ENCODE results near the gene EIF3K.
A peak's percentile ranks its signal among the peaks of the same experiment; 100 is the strongest.

EIF3K gene

DNA sequence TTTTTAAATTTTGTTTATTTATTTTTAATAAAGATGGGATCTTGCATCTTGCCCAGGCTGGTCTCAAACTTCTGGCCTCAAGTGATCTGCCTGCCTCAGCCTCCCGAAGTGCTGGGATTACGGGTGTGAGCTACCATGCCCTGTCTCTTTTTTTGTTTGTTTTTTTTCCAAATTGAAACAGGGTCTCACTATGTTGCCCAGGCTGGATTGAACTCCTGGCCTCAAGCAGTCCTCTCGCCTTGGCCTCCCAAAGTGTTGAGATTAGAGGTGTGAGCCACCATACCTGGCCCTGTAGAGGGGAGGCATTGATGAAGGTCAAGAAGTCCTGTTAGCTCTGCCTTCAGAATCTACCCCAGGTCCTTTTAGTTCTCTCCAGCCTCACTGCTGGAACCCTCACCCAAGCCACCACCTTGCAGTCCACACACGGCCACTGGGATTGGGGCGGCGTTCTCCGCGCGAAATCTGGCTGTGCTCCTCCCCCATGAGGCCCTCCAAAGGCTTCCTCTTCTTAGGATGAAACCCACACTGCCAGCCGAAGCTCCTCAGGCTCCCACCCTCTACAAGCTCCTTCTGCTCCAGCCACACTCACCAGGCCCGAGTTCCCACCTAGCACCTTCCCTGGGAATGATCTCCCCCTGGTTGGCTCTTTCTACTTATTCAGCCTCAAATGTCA, 63.3 kb downstream of the EIF3K start:
- Histone ChIP-seq H3K36me3 (ENCODE audit: control insufficient read depth, insufficient read depth, low read length) (peaks cover 27% of the 10 kb centered on the region), H3K9me3 (ENCODE audit: control insufficient read depth, insufficient read depth, low read depth, low read length) (no peaks in the 10 kb centered on the region), H3K4me1 (ENCODE audit: control insufficient read depth, insufficient read depth, low read length) (peaks cover 53% of the 10 kb centered on the region), H3K9ac (ENCODE audit: low read length) (peak overlapping the region; percentile 91), H3K4me3 (ENCODE audit: low read depth, low read length) (no peak overlapping the region), H3K27me3 (ENCODE audit: control insufficient read depth, insufficient read depth, low read length) (no peaks in the 10 kb centered on the region), H3K27ac (ENCODE audit: low read depth, low read length) (peak overlapping the region; percentile 98)

DNA sequence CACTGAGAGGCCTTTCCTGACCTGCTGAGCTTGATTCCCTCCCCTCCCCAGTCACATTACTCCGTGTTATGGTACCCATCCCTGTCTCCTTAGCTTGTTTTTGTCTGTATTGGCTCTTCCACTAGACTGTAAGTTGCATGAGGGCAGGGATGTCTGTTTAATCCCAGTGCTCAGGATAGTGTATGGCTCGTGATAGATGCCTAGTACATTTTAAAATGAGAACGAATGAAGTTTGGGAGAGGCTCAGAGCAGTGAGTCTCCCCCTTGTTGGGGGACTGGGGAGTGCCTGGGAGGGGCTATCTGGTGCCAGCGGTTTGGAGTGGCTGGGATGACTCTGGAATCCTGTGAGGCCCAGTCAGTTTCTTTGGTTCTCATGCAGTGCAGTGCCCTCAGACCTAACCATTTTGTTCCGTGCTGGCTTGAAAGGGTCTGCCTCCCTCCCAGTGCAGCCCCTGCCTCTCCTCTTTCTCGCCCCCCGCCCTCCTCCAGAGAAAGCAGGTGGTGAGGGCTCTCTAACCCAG, 63.9 kb downstream of the EIF3K start:
- H3K9ac ChIP-seq (ENCODE audit: low read length) = peak overlapping the region; percentile 91
- H3K27ac ChIP-seq (ENCODE audit: low read depth, low read length) = peak overlapping the region; percentile 98

DNA sequence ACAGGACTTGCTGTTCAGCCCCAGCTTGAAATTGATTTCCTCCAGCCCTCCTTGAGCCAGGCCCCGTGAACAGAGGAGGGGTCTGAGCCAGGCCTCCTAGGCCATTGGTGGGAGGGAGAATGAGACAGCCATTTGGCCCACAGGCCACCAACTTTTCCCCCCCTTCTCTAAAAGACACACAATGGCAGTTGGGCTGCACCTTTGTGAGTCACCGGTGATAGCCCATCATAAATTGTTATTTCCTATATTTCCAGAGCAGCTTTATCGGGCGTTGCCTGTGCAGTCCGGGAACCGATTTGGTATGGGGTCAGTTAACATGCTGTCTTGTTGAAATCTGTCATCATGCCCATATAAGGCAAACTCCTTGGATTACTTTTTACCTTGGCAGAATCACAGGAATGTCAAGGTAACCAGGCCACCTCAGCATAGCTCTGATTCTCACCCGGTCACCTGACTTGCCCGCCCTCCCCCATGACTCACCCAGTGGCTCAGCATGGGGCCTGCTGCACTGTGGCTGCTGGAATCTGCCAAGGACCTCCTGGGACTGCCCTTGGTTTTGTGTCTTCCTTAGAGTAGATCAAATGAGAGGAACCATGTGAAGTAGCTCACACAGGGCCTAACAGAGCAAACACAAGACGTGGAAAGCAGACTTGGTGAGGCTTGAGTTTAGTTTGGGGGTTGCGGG, 64.5 kb downstream of the EIF3K start:
- no peak overlapping the region; the same call in 1 of the 2 replicates for H3K4me3 ChIP-seq (ENCODE audit: low read depth, low read length)
- peaks cover 49% of the 10 kb centered on the region for H3K4me1 ChIP-seq (ENCODE audit: control insufficient read depth, insufficient read depth, low read length)
- H3K9ac ChIP-seq (ENCODE audit: low read length) = peak overlapping the region; percentile 91
- H3K27ac ChIP-seq (ENCODE audit: low read depth, low read length) = peak overlapping the region; percentile 98
- peaks cover 19% of the 10 kb centered on the region for H3K36me3 ChIP-seq (ENCODE audit: control insufficient read depth, insufficient read depth, low read length)
- no peaks in the 10 kb centered on the region for H3K27me3 ChIP-seq (ENCODE audit: control insufficient read depth, insufficient read depth, low read length)
- H3K9me3 ChIP-seq (ENCODE audit: control insufficient read depth, insufficient read depth, low read depth, low read length) = no peaks in the 10 kb centered on the region

More for the DNA sequence above, 63.9 kb downstream of the EIF3K start:
- Histone ChIP-seq H3K4me3 (ENCODE audit: low read depth, low read length) (no peak overlapping the region; the same call in 1 of the 2 replicates), H3K36me3 (ENCODE audit: control insufficient read depth, insufficient read depth, low read length) (peaks cover 24% of the 10 kb centered on the region), H3K4me1 (ENCODE audit: control insufficient read depth, insufficient read depth, low read length) (peaks cover 53% of the 10 kb centered on the region), H3K9me3 (ENCODE audit: control insufficient read depth, insufficient read depth, low read depth, low read length) (no peaks in the 10 kb centered on the region), H3K27me3 (ENCODE audit: control insufficient read depth, insufficient read depth, low read length) (no peaks in the 10 kb centered on the region)

DNA sequence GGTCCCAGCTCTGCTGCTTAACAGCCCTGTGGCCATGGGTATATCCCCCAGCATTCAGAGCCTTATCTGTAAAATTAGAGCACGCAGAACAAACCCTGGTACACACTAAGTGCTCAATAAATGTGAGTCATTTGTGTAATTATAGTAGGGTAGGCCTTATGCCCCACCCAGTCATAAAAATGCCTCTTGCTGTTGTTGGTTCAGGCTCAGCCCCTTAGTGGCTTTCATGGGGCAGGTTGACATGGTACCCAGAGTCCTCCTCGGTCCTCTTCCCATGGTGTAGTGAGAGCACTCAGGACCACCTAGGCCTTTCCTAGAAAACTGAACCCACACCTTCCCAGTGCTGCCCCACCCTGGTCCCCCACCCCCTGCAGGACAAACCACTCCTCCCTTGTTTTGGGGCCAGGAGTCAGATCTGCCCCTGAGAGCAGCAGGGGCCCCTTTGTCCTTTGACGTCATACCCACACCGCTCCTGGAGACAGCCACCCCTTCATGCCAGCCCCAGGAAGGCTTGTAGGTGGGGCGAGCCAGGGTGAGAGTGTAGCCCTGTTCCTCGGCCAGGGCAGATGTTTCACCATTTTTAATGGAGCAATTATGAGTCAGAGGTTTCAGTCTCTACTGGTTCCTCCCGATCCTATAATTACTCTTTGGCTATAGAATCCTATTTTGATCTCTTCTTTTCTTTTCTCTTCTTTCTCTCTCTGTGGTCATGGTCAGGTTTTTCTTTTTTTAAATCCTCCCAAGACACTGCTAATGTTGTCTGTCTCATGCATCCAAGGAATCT, 65.3 kb downstream of the EIF3K start:
- H3K4me1 ChIP-seq (ENCODE audit: control insufficient read depth, insufficient read depth, low read length) = peaks cover 52% of the 10 kb centered on the region
- no peaks in the 10 kb centered on the region for H3K9me3 ChIP-seq (ENCODE audit: control insufficient read depth, insufficient read depth, low read depth, low read length)
- H3K4me3 ChIP-seq (ENCODE audit: low read depth, low read length) = no peak overlapping the region
- peak overlapping the region; percentile 91 for H3K9ac ChIP-seq (ENCODE audit: low read length)
- H3K36me3 ChIP-seq (ENCODE audit: control insufficient read depth, insufficient read depth, low read length) = peaks cover 15% of the 10 kb centered on the region
- H3K27me3 ChIP-seq (ENCODE audit: control insufficient read depth, insufficient read depth, low read length) = no peaks in the 10 kb centered on the region
- peak overlapping the region; percentile 98 for H3K27ac ChIP-seq (ENCODE audit: low read depth, low read length)

DNA sequence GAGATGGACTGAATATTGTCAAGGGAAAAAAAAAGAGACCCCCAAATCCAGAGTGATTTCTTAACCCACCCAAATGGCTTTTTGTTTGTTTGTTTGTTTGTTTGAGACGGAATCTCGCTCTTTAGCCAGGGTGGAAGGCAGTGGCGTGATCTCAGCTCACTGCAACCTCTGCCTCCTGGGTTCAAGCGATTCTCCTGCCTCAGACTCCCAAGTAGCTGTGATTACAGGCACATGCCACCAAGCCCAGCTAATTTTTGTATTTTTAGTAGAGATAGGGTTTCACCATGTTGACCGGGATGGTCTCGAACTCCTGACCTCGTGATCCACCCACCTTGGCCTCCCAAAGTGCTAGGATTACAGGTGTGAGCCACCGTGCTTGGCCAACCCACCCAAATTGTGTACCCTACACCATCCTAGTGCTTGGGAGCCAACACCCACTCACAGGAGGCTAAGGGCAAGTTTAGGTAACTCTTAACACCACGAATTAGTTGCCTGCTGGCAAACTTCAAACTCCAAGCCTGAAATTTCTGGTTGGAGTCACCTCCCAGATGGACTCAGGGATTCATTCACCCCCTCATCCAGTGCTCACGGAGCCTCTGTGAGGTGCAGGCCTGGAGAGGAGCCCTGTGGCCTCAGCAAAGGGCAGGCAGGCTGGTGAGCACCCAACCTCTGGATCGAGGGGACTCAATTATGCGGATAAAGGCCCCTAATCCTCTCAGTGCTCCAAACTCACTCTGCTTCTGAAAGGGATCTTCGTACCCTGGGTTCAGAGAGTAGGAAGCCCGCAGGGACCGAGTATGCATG, 66.1 kb downstream of the EIF3K start:
- Histone ChIP-seq H3K9me3 (ENCODE audit: control insufficient read depth, insufficient read depth, low read depth, low read length) (no peaks in the 10 kb centered on the region), H3K36me3 (ENCODE audit: control insufficient read depth, insufficient read depth, low read length) (peaks cover 11% of the 10 kb centered on the region; the same call in 1 of the 2 replicates), H3K27me3 (ENCODE audit: control insufficient read depth, insufficient read depth, low read length) (no peaks in the 10 kb centered on the region), H3K27ac (ENCODE audit: low read depth, low read length) (peak overlapping the region; percentile 98), H3K4me1 (ENCODE audit: control insufficient read depth, insufficient read depth, low read length) (peaks cover 60% of the 10 kb centered on the region), H3K9ac (ENCODE audit: low read length) (peak overlapping the region; percentile 91), H3K4me3 (ENCODE audit: low read depth, low read length) (no peak overlapping the region)

DNA sequence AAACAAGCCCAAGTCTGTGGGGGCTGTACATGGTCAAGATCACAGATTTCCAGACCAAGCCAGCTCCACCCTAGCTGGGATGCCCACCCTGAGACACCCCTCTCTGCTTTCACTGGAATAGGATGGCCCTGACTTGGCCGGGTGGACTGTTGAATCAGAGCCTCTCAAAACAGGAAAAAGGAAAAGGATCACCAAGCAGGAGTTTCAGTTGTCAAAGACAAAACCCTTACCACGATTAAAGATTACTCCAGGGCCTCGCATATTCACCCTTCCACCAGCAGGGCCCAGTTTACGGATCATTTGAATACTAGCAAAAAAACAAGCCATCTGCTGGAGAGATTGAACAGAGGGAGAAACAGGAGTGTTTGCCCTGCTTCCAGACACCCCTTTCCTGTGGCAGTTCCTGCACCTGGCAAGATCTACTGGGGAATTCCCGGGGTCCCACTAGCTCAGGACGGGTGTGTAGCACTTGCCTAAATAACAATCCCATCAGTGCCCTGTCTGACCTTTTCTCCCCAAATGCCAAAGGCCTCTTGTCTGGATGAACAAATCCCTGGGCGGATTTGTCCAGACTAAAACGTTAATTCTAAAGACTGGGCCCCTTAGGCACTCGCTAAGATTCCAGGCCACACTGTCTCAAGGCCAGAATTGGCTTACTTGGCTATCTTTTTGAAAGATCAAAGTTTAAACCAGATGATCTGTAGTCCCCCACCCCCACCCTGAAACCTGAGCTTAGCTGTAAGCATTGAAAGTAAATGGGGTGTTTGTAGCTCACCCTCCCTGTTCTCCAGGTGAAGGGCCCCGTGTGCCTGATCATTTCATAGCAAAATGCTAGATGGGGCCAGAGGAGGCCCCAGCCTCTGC, 66.9 kb downstream of the EIF3K start:
- H3K4me1 ChIP-seq (ENCODE audit: control insufficient read depth, insufficient read depth, low read length) = peaks cover 68% of the 10 kb centered on the region
- peak overlapping the region; percentile 98 for H3K27ac ChIP-seq (ENCODE audit: low read depth, low read length)
- H3K9me3 ChIP-seq (ENCODE audit: control insufficient read depth, insufficient read depth, low read depth, low read length) = no peaks in the 10 kb centered on the region
- H3K27me3 ChIP-seq (ENCODE audit: control insufficient read depth, insufficient read depth, low read length) = no peaks in the 10 kb centered on the region
- H3K4me3 ChIP-seq (ENCODE audit: low read depth, low read length) = peak overlapping the region; percentile 7; the same call in 1 of the 2 replicates
- H3K9ac ChIP-seq (ENCODE audit: low read length) = peak overlapping the region; percentile 91
- H3K36me3 ChIP-seq (ENCODE audit: control insufficient read depth, insufficient read depth, low read length) = peaks cover 14% of the 10 kb centered on the region; the same call in 1 of the 2 replicates

DNA sequence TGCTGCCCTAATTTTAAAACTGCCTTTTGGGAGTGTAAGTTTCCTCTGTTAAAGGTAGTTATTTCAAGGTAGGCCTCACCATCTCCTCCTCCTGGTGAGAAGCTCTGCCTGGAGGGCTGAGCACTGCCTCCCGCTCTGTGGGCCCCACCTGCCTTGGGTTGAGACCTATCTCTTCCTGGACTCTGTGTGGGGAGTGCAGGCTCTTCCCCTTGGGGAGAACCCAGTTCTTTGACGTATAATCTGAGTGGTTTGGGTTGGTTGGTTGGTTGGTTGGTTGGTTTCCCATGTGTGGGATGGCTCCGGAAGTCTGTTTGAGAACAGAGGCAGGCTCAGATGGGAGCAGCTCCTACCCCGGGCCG, 67.5 kb downstream of the EIF3K start:
- H3K36me3 ChIP-seq (ENCODE audit: control insufficient read depth, insufficient read depth, low read length) = peaks cover 8% of the 10 kb centered on the region; the same call in 1 of the 2 replicates

More for the DNA sequence above, 67.5 kb downstream of the EIF3K start:
- Histone ChIP-seq H3K27me3 (ENCODE audit: control insufficient read depth, insufficient read depth, low read length) (no peaks in the 10 kb centered on the region), H3K4me1 (ENCODE audit: control insufficient read depth, insufficient read depth, low read length) (peaks cover 68% of the 10 kb centered on the region), H3K27ac (ENCODE audit: low read depth, low read length) (peak overlapping the region; percentile 98), H3K4me3 (ENCODE audit: low read depth, low read length) (peak overlapping the region; percentile 7; the same call in 1 of the 2 replicates), H3K9me3 (ENCODE audit: control insufficient read depth, insufficient read depth, low read depth, low read length) (no peaks in the 10 kb centered on the region), H3K9ac (ENCODE audit: low read length) (peak overlapping the region; percentile 91)

All from HUES6 (cell line).